Skin of body (tissue), 2 donors: Measurements from ENCODE around the gene LAT. TPM values are rescaled to one million over a fixed set of nuclear protein-coding genes. Genes with fewer than 3 reads are reported as not detected.
"Not testable (repeated sequence)": the region's sequence is repeated elsewhere in the genome, so short reads cannot be mapped to it uniquely, and the experiment has no call there.

Source experiments
- DNase-seq: peaks from one replicate; lab custom pipeline; 2025; lab: John Stamatoyannopoulos, UW
- total RNA-seq: library from RNA; depleted of rRNA; stranded (reverse); fragments of >200 nt; gene quantifications from one replicate; pipeline ENCODE4 v1.2.3, GENCODE V29; 2014

The LAT gene
- total RNA-seq: 1.6 TPM

DNA sequence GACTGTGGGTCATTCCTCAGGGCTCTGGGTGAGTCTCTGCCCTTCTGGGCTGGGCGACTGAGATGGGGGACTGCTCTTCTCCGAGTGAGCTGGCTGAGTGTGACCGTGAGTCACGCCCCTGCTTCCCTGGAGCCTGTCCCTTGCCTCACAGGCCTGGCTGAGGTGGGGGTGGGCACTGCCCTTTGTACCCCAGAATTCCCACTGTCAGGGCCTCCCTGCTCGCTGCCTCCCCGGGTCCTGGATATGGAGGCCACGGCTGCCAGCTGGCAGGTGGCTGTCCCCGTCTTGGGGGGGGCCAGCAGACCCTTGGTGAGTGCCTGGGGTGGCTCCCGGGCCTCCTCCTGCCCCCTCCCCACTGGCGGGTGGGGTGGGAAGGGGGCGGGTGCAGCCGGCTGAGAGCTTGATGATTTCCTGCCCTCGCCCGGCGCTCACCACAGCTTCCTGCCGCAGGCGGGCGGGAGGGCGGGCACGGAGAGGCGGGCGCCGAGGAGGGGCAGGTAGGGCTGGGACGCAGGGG lies at the start of gene LAT:
LAT (plus strand) TSS at position 434 of the 517 bp plus-strand sequence. CDS start 366 bp downstream, outside the sequence.
- DNase-seq: no peak

DNA sequence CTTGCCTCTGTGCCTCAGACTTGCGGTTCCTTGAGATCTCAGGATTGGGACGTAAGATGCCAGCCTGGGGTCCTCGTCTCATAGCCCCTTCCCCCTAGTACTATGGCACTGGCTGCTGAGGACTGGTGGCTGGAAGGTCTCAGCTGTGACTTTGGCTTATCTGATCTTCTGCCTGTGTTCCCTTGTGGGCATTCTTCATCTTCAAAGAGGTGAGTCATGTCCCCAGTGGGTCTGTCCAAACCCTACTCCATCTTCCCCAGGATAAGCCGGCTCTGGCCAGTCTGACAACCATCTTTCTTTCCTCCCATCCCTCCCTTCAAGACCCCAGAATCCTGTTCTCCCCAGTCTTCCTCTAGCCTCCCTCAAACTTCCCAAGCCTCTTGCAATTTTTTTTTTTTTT lies 49.5 kb upstream of the LAT start:
- no peak for DNase-seq

GRCh38 chr16:28935924-28936783 lies 48.7 kb upstream of the LAT start:
- DNase-seq: peak; percentile 25

- DNase-seq: no peak
Observed at GRCh38 chr16:28936784-28937155, 48.1 kb upstream of the LAT start.

GRCh38 chr16:28937222-28937876 lies 47.5 kb upstream of the LAT start:
- no peak for DNase-seq

- DNase-seq: no peak
Observed at GRCh38 chr16:28938721-28939120, 46.1 kb upstream of the LAT start.

GRCh38 chr16:28939825-28940224 lies 45.0 kb upstream of the LAT start:
- DNase-seq: not testable (repeated sequence)

GRCh38 chr16:28943281-28943680 lies 41.6 kb upstream of the LAT start:
- DNase-seq: no peak

DNA sequence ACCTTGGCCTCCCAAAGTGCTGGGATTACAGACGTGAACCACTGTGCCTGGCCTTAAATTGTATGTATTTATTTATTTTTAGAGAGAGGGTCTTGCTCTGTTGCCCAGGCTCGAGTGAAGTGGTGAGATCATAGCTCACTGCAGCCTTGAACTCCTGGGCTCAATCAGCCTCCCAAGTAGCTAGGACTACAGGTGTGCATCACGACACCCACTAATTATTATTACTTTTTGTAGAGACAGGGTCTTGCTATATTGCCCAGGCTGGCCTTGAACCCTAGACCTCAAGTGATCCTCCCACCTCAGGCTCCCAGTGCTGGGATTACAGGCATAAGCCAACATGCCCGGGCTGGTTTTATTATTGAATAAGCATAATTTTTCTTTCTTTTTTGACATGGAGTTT lies 38.2 kb upstream of the LAT start:
- no peak for DNase-seq

DNA sequence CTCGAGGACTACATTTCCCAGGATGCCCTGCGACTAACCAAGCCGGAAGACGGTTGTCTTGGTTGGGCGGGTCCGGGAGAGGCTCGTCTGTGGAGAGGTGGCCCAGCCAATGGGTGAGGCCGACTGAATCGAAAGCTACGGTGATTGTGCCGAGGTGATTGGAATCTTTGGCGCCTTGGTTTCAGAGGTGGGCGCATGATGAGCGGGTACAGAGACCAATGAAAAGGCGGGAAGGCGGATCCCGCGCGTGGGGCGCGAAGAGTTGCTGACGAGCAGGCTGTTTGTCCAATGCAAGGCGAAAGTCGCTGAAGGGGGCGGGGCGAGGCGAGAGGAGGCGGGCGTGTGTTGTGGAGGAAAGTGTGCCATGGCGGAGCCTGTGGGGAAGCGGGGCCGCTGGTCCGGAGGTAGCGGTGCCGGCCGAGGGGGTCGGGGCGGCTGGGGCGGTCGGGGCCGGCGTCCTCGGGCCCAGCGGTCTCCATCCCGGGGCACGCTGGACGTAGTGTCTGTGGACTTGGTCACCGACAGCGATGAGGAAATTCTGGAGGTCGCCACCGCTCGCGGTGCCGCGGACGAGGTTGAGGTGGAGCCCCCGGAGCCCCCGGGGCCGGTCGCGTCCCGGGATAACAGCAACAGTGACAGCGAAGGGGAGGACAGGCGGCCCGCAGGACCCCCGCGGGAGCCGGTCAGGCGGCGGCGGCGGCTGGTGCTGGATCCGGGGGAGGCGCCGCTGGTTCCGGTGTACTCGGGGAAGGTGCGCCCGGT lies 34.0 kb upstream of the LAT start, which contains the start of gene NFATC2IP:
NFATC2IP (plus strand) TSS at position 290 of the 762 bp plus-strand sequence; CDS start at position 365, 75 bp downstream.
- peak; percentile 100 for DNase-seq

DNA sequence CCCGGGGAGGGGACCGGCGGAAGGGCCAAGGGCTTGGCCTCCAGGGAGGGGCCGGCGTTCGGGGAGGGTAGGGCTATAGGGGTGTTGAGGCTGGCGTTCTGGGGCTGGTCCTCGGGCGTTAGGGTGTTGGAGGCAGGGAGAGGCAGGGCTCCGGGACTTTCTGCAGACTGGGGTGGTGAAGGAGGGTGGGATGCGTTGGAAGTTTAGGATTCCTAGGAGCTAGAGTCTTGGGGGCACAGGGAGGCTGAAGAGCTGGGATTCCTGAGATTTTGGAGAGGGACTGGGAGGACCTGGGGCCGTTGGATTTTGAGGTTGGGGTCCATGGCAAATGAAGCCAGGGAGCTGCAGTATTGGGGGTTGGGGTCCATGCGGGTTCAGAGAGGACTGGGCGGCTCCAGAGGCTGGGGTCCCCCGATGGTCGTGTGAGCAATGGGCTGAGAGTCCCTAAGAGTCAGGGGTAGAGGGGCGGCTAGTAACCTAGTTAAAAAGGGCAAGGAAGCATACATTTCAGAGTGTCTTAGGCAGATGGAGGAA lies 33.4 kb upstream of the LAT start:
- no peak for DNase-seq

- no peak for DNase-seq
Observed at GRCh38 chr16:28958216-28958615, 26.6 kb upstream of the LAT start.

- DNase-seq: no peak
Observed at GRCh38 chr16:28958836-28959235, 26.0 kb upstream of the LAT start.

DNA sequence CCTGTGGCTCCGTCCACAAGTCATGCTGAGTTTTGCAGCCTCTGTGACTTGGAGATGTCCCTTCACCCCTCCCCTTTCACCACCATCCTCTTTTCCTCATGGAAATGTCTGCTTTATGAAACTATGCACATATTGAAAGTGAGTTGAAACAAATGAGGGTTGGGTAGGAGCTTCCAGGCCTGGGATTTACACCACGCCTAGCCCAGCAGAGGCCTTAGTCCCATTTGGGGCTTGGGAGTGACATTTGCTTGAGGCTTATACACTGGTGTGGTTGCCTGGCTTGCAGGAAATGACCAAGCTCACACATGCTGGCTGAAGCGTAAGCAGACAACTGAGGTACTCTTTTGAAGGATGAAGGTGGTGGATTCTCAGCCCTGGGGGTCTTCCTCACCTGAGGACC lies 20.8 kb upstream of the LAT start:
- DNase-seq: no peak

- DNase-seq: no peak
Observed at GRCh38 chr16:28964496-28964895, 20.4 kb upstream of the LAT start.

DNA sequence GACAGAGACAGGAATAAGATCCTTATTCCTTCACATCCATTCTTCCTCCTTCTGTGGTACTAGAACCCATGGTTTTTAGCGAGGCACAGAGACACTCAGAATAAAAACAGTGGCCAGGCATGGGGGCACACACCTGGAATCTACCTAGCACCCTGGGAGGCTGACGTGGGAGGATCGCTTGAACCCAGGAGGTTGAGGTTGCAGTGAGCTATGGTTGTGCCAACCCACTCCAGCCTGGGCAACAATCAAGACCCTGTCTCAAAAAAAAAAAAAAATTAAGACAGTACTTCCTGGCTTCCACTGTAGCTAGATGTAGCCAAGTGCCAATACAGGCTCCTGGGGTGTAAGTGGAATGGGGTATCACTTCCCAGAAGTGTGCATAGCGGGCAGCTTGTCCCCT lies 17.7 kb upstream of the LAT start:
- no peak for DNase-seq

DNA sequence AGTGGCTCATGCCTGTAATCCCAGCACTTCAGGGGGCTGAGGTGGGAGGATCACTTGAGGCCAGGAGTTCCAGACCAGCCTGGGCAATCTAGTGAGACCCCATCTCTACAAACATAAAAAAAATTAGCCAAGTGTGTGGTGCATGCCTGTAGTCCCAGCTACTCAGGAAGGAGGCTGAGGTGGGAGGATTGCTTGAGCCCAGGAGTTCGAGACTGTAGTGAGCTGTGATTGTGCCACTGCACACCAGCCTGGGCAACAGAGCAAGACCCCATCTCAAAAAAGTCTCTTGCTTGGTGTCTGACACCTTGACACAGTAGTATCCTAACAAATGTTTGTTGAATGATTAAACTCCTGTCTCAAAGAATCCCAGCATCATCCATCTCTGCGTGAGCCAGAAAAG lies 15.2 kb upstream of the LAT start:
- DNase-seq: not testable (repeated sequence)

GRCh38 chr16:28974007-28974436 lies 10.8 kb upstream of the LAT start:
- peak; percentile 40 for DNase-seq

- peak; percentile 95 for DNase-seq
Observed at GRCh38 chr16:28974437-28975157, 10.3 kb upstream of the LAT start, which contains the start of gene SPNS1. Gene SPNS1 (plus strand): TSS chr16:28974778. CDS start chr16:28975152, 374 bp downstream.

- no peak for DNase-seq
Observed at GRCh38 chr16:28975158-28975599, 9.7 kb upstream of the LAT start.
